Hematopoietic multipotent progenitor cell treated with erythropoietin and hydrocortisone succinate and interleukin-3 and kit ligand, for 6 days (in vitro differentiated cells): ENCODE measurements around the gene C17orf58.

Source experiments
- DNase-seq: peaks from one replicate; pipeline ENCODE4 v3.0.0-alpha.2; 2015

C17orf58 gene

DNA sequence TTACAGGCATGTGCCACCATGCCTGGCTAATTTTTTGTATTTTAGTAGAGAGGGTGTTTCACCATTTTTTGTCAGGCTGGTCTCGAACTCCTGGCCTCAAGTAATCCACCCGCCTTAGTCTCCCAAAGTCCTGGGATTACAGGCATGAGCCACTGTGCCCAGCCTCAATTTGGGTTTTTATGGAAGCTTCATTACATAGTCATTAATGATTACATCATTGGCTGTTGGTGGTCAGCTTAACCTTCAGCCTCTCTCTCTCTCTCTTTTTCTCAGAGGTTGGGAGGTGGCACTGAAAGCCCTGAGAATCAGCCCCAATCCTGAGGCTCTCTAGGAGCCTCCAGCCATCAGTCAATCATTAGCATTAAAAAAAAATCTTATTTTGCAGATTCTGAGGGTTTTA lies 45.3 kb downstream of the C17orf58 start:
- no peak for DNase-seq

DNA sequence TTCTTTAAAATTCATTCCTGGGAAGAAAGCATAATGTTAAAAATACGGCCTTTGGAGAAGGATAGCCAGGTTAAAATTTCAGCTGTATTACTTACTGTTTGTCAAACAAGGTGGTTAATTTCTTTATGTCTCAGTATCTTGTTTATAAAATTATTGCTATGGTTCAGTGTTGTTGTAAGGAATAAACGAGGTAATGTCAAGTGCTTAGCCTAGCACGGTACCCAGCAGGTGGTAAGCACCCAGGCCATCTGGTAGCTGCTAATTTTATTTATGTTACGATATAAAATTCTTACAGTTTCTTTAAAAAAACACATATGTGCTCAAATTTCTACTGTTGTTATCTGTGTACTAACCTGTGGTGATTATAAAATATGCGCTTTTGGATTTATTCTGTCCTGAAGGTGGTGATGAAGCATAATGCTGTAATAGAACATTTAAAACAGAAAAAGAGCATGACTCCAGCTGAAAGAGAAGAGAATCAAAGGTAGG lies 48.9 kb downstream of the C17orf58 start:
- DNase-seq, result no peak

DNA sequence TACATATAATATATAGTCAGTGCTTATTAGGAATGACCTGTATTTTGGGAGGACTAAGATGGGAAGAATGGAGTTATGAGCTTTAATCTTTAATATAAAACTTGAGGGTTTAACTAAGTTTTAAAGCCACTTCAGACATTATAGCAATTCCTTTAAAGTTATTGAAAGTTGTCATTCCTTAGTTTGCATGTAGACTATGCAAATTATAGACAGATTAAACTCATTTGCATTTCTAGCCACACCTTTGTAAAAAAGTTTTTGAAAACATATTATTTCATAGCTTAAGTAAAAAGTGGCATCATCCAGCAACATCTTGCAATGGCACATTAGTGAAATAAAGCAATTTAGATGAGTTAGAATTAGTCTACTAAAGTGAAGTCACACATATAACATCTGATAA lies 49.8 kb downstream of the C17orf58 start:
- DNase-seq, result no peak

DNA sequence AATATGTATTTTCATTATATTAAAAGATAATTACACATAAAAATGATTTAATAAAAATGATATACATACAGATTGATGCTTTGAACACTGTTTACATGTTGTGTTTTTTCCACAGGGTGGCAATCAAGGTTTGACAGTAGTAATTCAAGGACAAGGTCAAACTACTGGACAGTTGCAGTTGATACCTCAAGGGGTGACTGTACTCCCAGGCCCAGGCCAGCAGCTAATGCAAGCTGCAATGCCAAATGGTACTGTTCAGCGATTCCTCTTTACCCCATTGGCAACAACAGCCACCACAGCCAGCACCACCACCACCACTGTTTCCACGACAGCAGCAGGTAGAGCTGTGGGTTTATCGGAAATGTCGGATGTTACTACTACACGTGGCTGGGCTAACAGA lies 52.2 kb downstream of the C17orf58 start:
- DNase-seq, result no peak

DNA sequence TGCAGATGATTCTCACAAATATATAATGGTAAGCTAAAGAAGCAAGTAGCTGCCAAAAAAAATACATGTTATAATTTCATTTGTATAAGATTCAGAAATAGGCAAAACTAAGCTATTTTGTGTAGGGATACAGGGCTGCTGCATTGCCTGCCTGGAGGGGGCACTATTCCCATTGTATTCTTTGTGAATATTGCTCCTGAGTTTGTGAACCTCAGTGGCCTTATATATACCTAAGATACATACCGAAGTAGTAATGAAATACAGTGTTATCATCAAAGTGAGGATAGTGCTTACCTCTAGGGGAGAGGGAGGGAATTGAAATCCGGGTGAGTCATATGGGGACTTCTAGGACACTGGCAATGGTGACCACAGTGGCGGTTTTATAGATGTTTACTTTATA lies 53.5 kb downstream of the C17orf58 start:
- DNase-seq, result peak; percentile 43
